H9 (cell line): ENCODE results near the gene ARCN1. TPM values are rescaled to one million over a fixed set of nuclear protein-coding genes. Genes with fewer than 3 reads are reported as not detected.

ENCODE experiments used
- DNase-seq: peaks from one replicate; pipeline ENCODE4 v3.0.0-alpha.2; 2017
- H2AFZ ChIP-seq: one replicate; pipeline ENCODE4 v1.6.1; 2013; ENCODE audit warnings: mild to moderate bottlenecking, low read length, control low read depth, moderate library complexity
- H2AK5ac ChIP-seq: 2 replicates; pipeline ENCODE4 v1.6.1; 2013; ENCODE audit warnings: low read length, control low read depth, mixed read lengths; ENCODE audit not compliant: insufficient read length
- H2BK120ac ChIP-seq: one replicate; pipeline ENCODE4 v1.6.1; 2013; ENCODE audit warnings: low read depth, mild to moderate bottlenecking, low read length, control low read depth, inconsistent platforms; ENCODE audit not compliant: poor library complexity, severe bottlenecking
- H2BK12ac ChIP-seq: 2 replicates; pipeline ENCODE4 v1.6.1; 2013; ENCODE audit warnings: low read length, control low read depth, mixed read lengths, low read depth; ENCODE audit not compliant: insufficient read length
- H2BK15ac ChIP-seq: 2 replicates; pipeline ENCODE4 v1.6.1; 2013; ENCODE audit warnings: low read depth, low read length, control low read depth
- H2BK20ac ChIP-seq: one replicate; pipeline ENCODE4 v1.6.1; 2013; ENCODE audit warnings: low read depth, mild to moderate bottlenecking, low read length, control low read depth, inconsistent platforms; ENCODE audit not compliant: poor library complexity, severe bottlenecking
- H2BK5ac ChIP-seq: 2 replicates; pipeline ENCODE4 v1.6.1; 2013; ENCODE audit warnings: low read length, control low read depth, mixed read lengths; ENCODE audit not compliant: insufficient read length
- H3K14ac ChIP-seq: 2 replicates; pipeline ENCODE4 v1.6.1; 2013; ENCODE audit warnings: low read length, control low read depth; ENCODE audit not compliant: insufficient read depth
- H3K18ac ChIP-seq: 2 replicates; pipeline ENCODE4 v1.6.1; 2013; ENCODE audit warnings: low read depth, mild to moderate bottlenecking, mixed read lengths, low read length, control low read depth; ENCODE audit not compliant: insufficient read length
- H3K23ac ChIP-seq: 2 replicates; pipeline ENCODE4 v1.6.1; 2013; ENCODE audit warnings: low read length, control low read depth, mixed read lengths, low read depth; ENCODE audit not compliant: insufficient read length
- H3K23me2 ChIP-seq: 2 replicates; pipeline ENCODE4 v1.6.1; 2013; ENCODE audit warnings: low read depth, mild to moderate bottlenecking, mixed read lengths, low read length, control low read depth; ENCODE audit not compliant: insufficient read length, poor library complexity, severe bottlenecking
- H3K27ac ChIP-seq: 2 replicates; pipeline ENCODE4 v1.5.1; 2013; ENCODE audit warnings: low read length, control low read depth, mixed read lengths, low read depth; ENCODE audit not compliant: insufficient read length
- H3K27me3 ChIP-seq: 2 replicates; pipeline ENCODE4 v1.6.1; 2013; ENCODE audit warnings: low read length, control low read depth, inconsistent platforms; ENCODE audit not compliant: insufficient read depth
- H3K4ac ChIP-seq: 2 replicates; pipeline ENCODE4 v1.6.1; 2013; ENCODE audit warnings: low read depth, mild to moderate bottlenecking, control low read depth, inconsistent platforms, low read length, moderate library complexity
- H3K4me1 ChIP-seq: 2 replicates; pipeline ENCODE4 v1.6.1; 2013; ENCODE audit warnings: low read length, control low read depth, inconsistent platforms; ENCODE audit not compliant: insufficient read depth
- H3K4me2 ChIP-seq: 2 replicates; pipeline ENCODE4 v1.6.1; 2013; ENCODE audit warnings: low read length, control low read depth, mixed read lengths; ENCODE audit not compliant: insufficient read length, insufficient read depth
- H3K56ac ChIP-seq: 2 replicates; pipeline ENCODE4 v1.6.1; 2013; ENCODE audit warnings: low read depth, mild to moderate bottlenecking, mixed read lengths, low read length, control low read depth; ENCODE audit not compliant: insufficient read length
- H3K79me1 ChIP-seq: 2 replicates; pipeline ENCODE4 v1.6.1; 2013; ENCODE audit warnings: low read depth, mild to moderate bottlenecking, moderate library complexity, low read length, control low read depth, inconsistent platforms; ENCODE audit not compliant: insufficient read depth, poor library complexity, severe bottlenecking
- H3K79me2 ChIP-seq: 2 replicates; pipeline ENCODE4 v1.6.1; 2013; ENCODE audit warnings: low read length, control low read depth, inconsistent platforms; ENCODE audit not compliant: insufficient read depth
- H3K9ac ChIP-seq: 2 replicates; pipeline ENCODE4 v1.6.1; 2013; ENCODE audit warnings: low read length, control low read depth, mixed read lengths; ENCODE audit not compliant: insufficient read length; ENCODE audit errors: extremely low read depth
- H3K9me3 ChIP-seq: one replicate; pipeline ENCODE4 v1.6.1; 2013; ENCODE audit warnings: low read depth, low read length, inconsistent platforms; ENCODE audit not compliant: control insufficient read depth
- H3T11ph ChIP-seq: one replicate; pipeline ENCODE4 v1.6.1; 2013; ENCODE audit warnings: mild to moderate bottlenecking, low read length, control low read depth, inconsistent platforms
- H4K20me1 ChIP-seq: one replicate; pipeline ENCODE4 v1.6.1; 2013; ENCODE audit not compliant: control insufficient read depth, insufficient read length, insufficient read depth
- H4K5ac ChIP-seq: 2 replicates; pipeline ENCODE4 v1.6.1; 2013; ENCODE audit warnings: low read depth, mild to moderate bottlenecking, mixed read lengths, low read length, control low read depth; ENCODE audit not compliant: insufficient read length
- H4K8ac ChIP-seq: replicated peaks from 2 replicates; pipeline ENCODE4 v1.6.1; 2013; ENCODE audit warnings: low read length, control low read depth, mixed read lengths, low read depth; ENCODE audit not compliant: insufficient read length
- H4K91ac ChIP-seq: 2 replicates; pipeline ENCODE4 v1.6.1; 2013; ENCODE audit warnings: low read depth, mild to moderate bottlenecking, moderate library complexity, mixed read lengths, low read length, control low read depth; ENCODE audit not compliant: insufficient read length
- H3K27ac Mint-ChIP-seq, 3 experiments: 2 replicates in 2 of 3; 3 replicates in 1 of 3; pipeline ENCODE4 v1.8.0; 2020 to 2021; ENCODE audit warnings: mixed read lengths in 3 of 3, mild to moderate bottlenecking in 1 of 3, moderate library complexity in 1 of 3
- H3K27me3 Mint-ChIP-seq: 2 replicates; pipeline ENCODE4 v1.8.0; 2021; ENCODE audit warnings: low read depth, mild to moderate bottlenecking, moderate library complexity, mixed read lengths
- H3K36me3 Mint-ChIP-seq, 3 experiments: 2 replicates in 2 of 3; 3 replicates in 1 of 3; pipeline ENCODE4 v1.8.0; 2020 to 2021; ENCODE audit warnings: low read depth in 3 of 3, mixed read lengths in 3 of 3; ENCODE audit not compliant: insufficient read depth in 1 of 3
- H3K4me1 Mint-ChIP-seq, 2 experiments: 2 replicates each; pipeline ENCODE4 v1.8.0; 2020; ENCODE audit warnings: mixed read lengths in 2 of 2
- H3K4me3 Mint-ChIP-seq, 2 experiments: 2 replicates in 1 of 2; 3 replicates in 1 of 2; pipeline ENCODE4 v1.8.0; 2020 to 2021; ENCODE audit warnings: mild to moderate bottlenecking in 2 of 2, mixed read lengths in 2 of 2, moderate library complexity in 1 of 2
- H3K9me3 Mint-ChIP-seq, 2 experiments: 2 replicates in 1 of 2; 3 replicates in 1 of 2; pipeline ENCODE4 v1.8.0; 2020; ENCODE audit warnings: mild to moderate bottlenecking in 2 of 2, mixed read lengths in 2 of 2, moderate library complexity in 1 of 2
- CTCF ChIP-seq: fragments of 200-600 bp; sonication (generic); conservative IDR thresholded peaks from 3 replicates; pipeline ENCODE4 v1.8.0; 2021; ENCODE audit warnings: antibody characterized with exemption, mild to moderate bottlenecking
- WGBS: extraction: QIAGEN DNeasy Blood & Tissue Kit; methylation state at CpG from one replicate; pipeline ENCODE4 v1.1.7; 2013; ENCODE audit warnings: missing lambda C conversion rate, low lambda C conversion rate, mixed read lengths; ENCODE audit not compliant: insufficient read length; ENCODE audit errors: extremely low coverage; 5-methylcytosine and 5-hydroxymethylcytosine counted together
- total RNA-seq: library from RNA; stranded (reverse); gene quantifications from 2 replicates; pipeline ENCODE4 v1.2.1, GENCODE V29; 2021

ARCN1 gene
- total RNA-seq, 1 experiment from 2014 or later = 152 TPM

GRCh38 chr11:118572981-118573550, 857 bp downstream of the ARCN1 start:
- peaks cover 7% of the 10 kb centered on the region for H3K23me2 ChIP-seq
- H4K91ac ChIP-seq = no peak overlapping the region
- no peaks in the 10 kb centered on the region for H3K27me3 ChIP-seq
- H3K4ac ChIP-seq = no peak overlapping the region
- no CpG with 5 or more reads among the region's 10 CpGs for WGBS
- no peak overlapping the region for H2BK15ac ChIP-seq
- no peak overlapping the region for H3T11ph ChIP-seq
- Mint-ChIP-seq H3K4me1 (peaks cover 16 to 20% of the 10 kb centered on the region in 2 experiments), H3K4me3 (peak overlapping the region; percentile 86 to 95), H3K27ac (peak overlapping the region in 2 of 3 experiments; percentile 87 to 98; a peak in 6 of 7 replicates), H3K27me3 (peaks cover 2% of the 10 kb centered on the region), H3K36me3 (peaks cover 0 to 6% (median 0%) of the 10 kb centered on the region in 3 experiments; a peak in 2 of 7 replicates), H3K9me3 (no peaks in the 10 kb centered on the region)
- no peak overlapping the region for H3K14ac ChIP-seq
- peaks cover 8% of the 10 kb centered on the region for H3K79me1 ChIP-seq
- H3K79me2 ChIP-seq = peaks cover 19% of the 10 kb centered on the region; the same call in 1 of the 2 replicates
- H4K20me1 ChIP-seq = no peaks in the 10 kb centered on the region
- no peak overlapping the region for H2BK20ac ChIP-seq
- DNase-seq = no peak
- H2BK120ac ChIP-seq = no peak overlapping the region
- H3K9ac ChIP-seq = peak overlapping the region; percentile 84
- no peaks in the 10 kb centered on the region for H3K4me1 ChIP-seq
- H3K56ac ChIP-seq = no peak overlapping the region
- no peak overlapping the region for H4K5ac ChIP-seq
- H2BK5ac ChIP-seq = no peak overlapping the region
- no peak overlapping the region for H3K27ac ChIP-seq
- no peak overlapping the region for H3K18ac ChIP-seq
- H3K9me3 ChIP-seq = no peaks in the 10 kb centered on the region
- H2AFZ ChIP-seq = no peak overlapping the region
- peak overlapping the region; percentile 99 for H3K4me2 ChIP-seq
- no peak overlapping the region for H3K23ac ChIP-seq
- no peak for TF ChIP-seq CTCF
- no peak overlapping the region for H2BK12ac ChIP-seq
- no peak overlapping the region for H2AK5ac ChIP-seq
- no peak overlapping the region for H4K8ac ChIP-seq
